GM19035 (cell line): ENCODE measurements around the gene FAM20C.
"Not testable (repeated sequence)": the region's sequence is repeated elsewhere in the genome, so short reads cannot be mapped to it uniquely, and the experiment has no call there.

Experiments used
- ATAC-seq: cut with Tn5 transposase; IDR thresholded peaks from one replicate; pipeline ENCODE4 v1.9.1; 2021; ENCODE audit not compliant: unreplicated experiment

Gene FAM20C

GRCh38 chr7:240146-240676 is 47.8 kb downstream of the FAM20C start:
- no peak for ATAC-seq

GRCh38 chr7:240887-241421 is 48.6 kb downstream of the FAM20C start:
- no peak for ATAC-seq

GRCh38 chr7:241513-241912 is 49.1 kb downstream of the FAM20C start:
- ATAC-seq: no peak

- ATAC-seq: not testable (repeated sequence)
Observed at GRCh38 chr7:242826-243579, 50.6 kb downstream of the FAM20C start.

GRCh38 chr7:243580-243978 is 51.2 kb downstream of the FAM20C start:
- ATAC-seq: not testable (repeated sequence)

GRCh38 chr7:244974-245373 is 52.6 kb downstream of the FAM20C start:
- ATAC-seq: no peak

- ATAC-seq: no peak
Observed at GRCh38 chr7:245574-246295, 53.4 kb downstream of the FAM20C start.

GRCh38 chr7:246451-246850 is 54.1 kb downstream of the FAM20C start:
- no peak for ATAC-seq

- no peak for ATAC-seq
Observed at GRCh38 chr7:247181-247580, 54.8 kb downstream of the FAM20C start.

GRCh38 chr7:247636-248035 is 55.3 kb downstream of the FAM20C start:
- no peak for ATAC-seq

- ATAC-seq: no peak
Observed at GRCh38 chr7:248732-249435, 56.5 kb downstream of the FAM20C start.

- ATAC-seq: no peak
Observed at GRCh38 chr7:249989-250388, 57.6 kb downstream of the FAM20C start.

GRCh38 chr7:250523-250922 is 58.2 kb downstream of the FAM20C start:
- ATAC-seq: no peak

GRCh38 chr7:251005-251404 is 58.6 kb downstream of the FAM20C start:
- no peak for ATAC-seq

GRCh38 chr7:251446-252175 is 59.2 kb downstream of the FAM20C start:
- ATAC-seq: no peak

- ATAC-seq: no peak
Observed at GRCh38 chr7:252216-252965, 60.0 kb downstream of the FAM20C start.

- no peak for ATAC-seq
Observed at GRCh38 chr7:252981-253380, 60.6 kb downstream of the FAM20C start.

- no peak for ATAC-seq
Observed at GRCh38 chr7:253581-254336, 61.4 kb downstream of the FAM20C start.

- ATAC-seq: no peak
Observed at GRCh38 chr7:254337-255037, 62.1 kb downstream of the FAM20C start.
